ENCODE measurements around the gene OR2M5.

The OR2M5 gene

GRCh38 chr1:248144513-248145198 lies at the start of gene OR2M5:
OR2M5 (plus strand) TSS chr1:248145148; CDS start chr1:248145148, 0 bp downstream.
- ChIA-PET CTCF (no interaction called here), POLR2A (ENCODE audit: low non-redundant PET) (no interaction called here)
- DNase-seq (ENCODE audit: low spot score) = no peak
- no peak within 1 kb of the TSS for H3K27ac ChIP-seq
- no peak for TF ChIP-seq CTCF (conservative IDR thresholded peaks at IDR 0.05; ENCODE audit: low read depth)

- ChIA-PET POLR2A (ENCODE audit: low non-redundant PET) (no interaction called here), CTCF (no interaction called here)
- H3K27ac ChIP-seq = no peak overlapping the region
- DNase-seq (ENCODE audit: low spot score) = no peak
- no peak for TF ChIP-seq CTCF (conservative IDR thresholded peaks at IDR 0.05; ENCODE audit: low read depth)
Measured at GRCh38 chr1:248098529-248098928, 46.4 kb upstream of the OR2M5 start.

- POLR2A ChIA-PET (ENCODE audit: low non-redundant PET) = no interaction called here
- DNase-seq (ENCODE audit: low spot score) = no peak
- no peak for TF ChIP-seq CTCF (conservative IDR thresholded peaks at IDR 0.05; ENCODE audit: low read depth)
- no peak overlapping the region for H3K27ac ChIP-seq
- CTCF ChIA-PET = no interaction called here
Measured at GRCh38 chr1:248102847-248103246, 42.1 kb upstream of the OR2M5 start.

GRCh38 chr1:248111157-248111556 lies 33.8 kb upstream of the OR2M5 start:
- no peak overlapping the region for H3K27ac ChIP-seq
- no peak for TF ChIP-seq CTCF (conservative IDR thresholded peaks at IDR 0.05; ENCODE audit: low read depth)
- no peak for DNase-seq (ENCODE audit: low spot score)
- ChIA-PET CTCF (no interaction called here), POLR2A (ENCODE audit: low non-redundant PET) (no interaction called here)

- ChIA-PET POLR2A (ENCODE audit: low non-redundant PET) (no interaction called here), CTCF (no interaction called here)
- no peak for TF ChIP-seq CTCF (conservative IDR thresholded peaks at IDR 0.05; ENCODE audit: low read depth)
- DNase-seq (ENCODE audit: low spot score) = no peak
- H3K27ac ChIP-seq = no peak overlapping the region
Measured at GRCh38 chr1:248114890-248115289, 30.1 kb upstream of the OR2M5 start.

GRCh38 chr1:248127653-248128052 lies 17.3 kb upstream of the OR2M5 start:
- TF ChIP-seq CTCF (conservative IDR thresholded peaks at IDR 0.05; ENCODE audit: low read depth) = no peak
- POLR2A ChIA-PET (ENCODE audit: low non-redundant PET) = no interaction called here
- CTCF ChIA-PET = no interaction called here
- H3K27ac ChIP-seq = no peak overlapping the region
- DNase-seq (ENCODE audit: low spot score) = no peak

Measured in RWPE1 (cell line).